Activated naive CD4-positive, alpha-beta T cell treated with Interleukin-2 at 50 U/mL for 16 hours (primary cell): ENCODE measurements around the gene WDR27.
A peak's percentile ranks its signal among the peaks of the same experiment; 100 is the strongest.

Source experiments
- DNase-seq: peaks from one replicate; pipeline ENCODE4 v3.0.0-alpha.2; 2020

The WDR27 gene

GRCh38 chr6:169707772-169708171 lies 5.9 kb upstream of the WDR27 start:
- no peak for DNase-seq

- DNase-seq, result no peak
These were observed 1.0 kb upstream of the WDR27 start for GRCh38 chr6:169702840-169703246.

- no peak for DNase-seq
These were observed 397 bp downstream of the WDR27 start for GRCh38 chr6:169701311-169701953.

- no peak for DNase-seq
These were observed 1.5 kb downstream of the WDR27 start for GRCh38 chr6:169700296-169700695.

GRCh38 chr6:169697115-169697514 lies 4.7 kb downstream of the WDR27 start:
- peak; percentile 6 for DNase-seq

- no peak for DNase-seq
These were observed 6.7 kb downstream of the WDR27 start for GRCh38 chr6:169695131-169695530.

- DNase-seq, result no peak
These were observed 9.3 kb downstream of the WDR27 start for GRCh38 chr6:169692516-169692915.

- no peak for DNase-seq
These were observed 10.6 kb downstream of the WDR27 start for GRCh38 chr6:169691260-169691659.

GRCh38 chr6:169689287-169689686 lies 12.5 kb downstream of the WDR27 start:
- no peak for DNase-seq

GRCh38 chr6:169685860-169686259 lies 16.0 kb downstream of the WDR27 start:
- no peak for DNase-seq

GRCh38 chr6:169684056-169684455 lies 17.8 kb downstream of the WDR27 start:
- DNase-seq, result no peak

- no peak for DNase-seq
These were observed 23.5 kb downstream of the WDR27 start for GRCh38 chr6:169678342-169678741.

GRCh38 chr6:169677096-169677495 lies 24.7 kb downstream of the WDR27 start:
- no peak for DNase-seq

- DNase-seq, result no peak
These were observed 26.8 kb downstream of the WDR27 start for GRCh38 chr6:169675011-169675410.

GRCh38 chr6:169671563-169671962 lies 30.3 kb downstream of the WDR27 start:
- no peak for DNase-seq

GRCh38 chr6:169669889-169670288 lies 31.9 kb downstream of the WDR27 start:
- no peak for DNase-seq

- DNase-seq, result no peak
These were observed 32.7 kb downstream of the WDR27 start for GRCh38 chr6:169669147-169669546.

GRCh38 chr6:169668203-169668847 lies 33.5 kb downstream of the WDR27 start:
- DNase-seq, result no peak

GRCh38 chr6:169667716-169668115 lies 34.1 kb downstream of the WDR27 start:
- no peak for DNase-seq

GRCh38 chr6:169666441-169666840 lies 35.4 kb downstream of the WDR27 start:
- no peak for DNase-seq

GRCh38 chr6:169665289-169665688 lies 36.5 kb downstream of the WDR27 start:
- DNase-seq, result no peak

GRCh38 chr6:169664227-169664626 lies 37.6 kb downstream of the WDR27 start:
- DNase-seq, result no peak

GRCh38 chr6:169663468-169663867 lies 38.4 kb downstream of the WDR27 start:
- no peak for DNase-seq

GRCh38 chr6:169661391-169661756 lies 40.5 kb downstream of the WDR27 start:
- DNase-seq, result no peak
